NCI-H2196 treated with DMSO at 0.1 percent for 48 hours (cell line): ENCODE measurements around the gene COL26A1.
A peak's percentile ranks its signal among the peaks of the same experiment; 100 is the strongest.

Source experiments
- DNase-seq: peaks from one replicate; lab custom pipeline; 2025; ENCODE audit not compliant: unreplicated experiment; lab: John Stamatoyannopoulos, UW

Gene COL26A1

GRCh38 chr7:101531726-101532357 is 169.2 kb downstream of the COL26A1 start:
- DNase-seq, result no peak

DNA sequence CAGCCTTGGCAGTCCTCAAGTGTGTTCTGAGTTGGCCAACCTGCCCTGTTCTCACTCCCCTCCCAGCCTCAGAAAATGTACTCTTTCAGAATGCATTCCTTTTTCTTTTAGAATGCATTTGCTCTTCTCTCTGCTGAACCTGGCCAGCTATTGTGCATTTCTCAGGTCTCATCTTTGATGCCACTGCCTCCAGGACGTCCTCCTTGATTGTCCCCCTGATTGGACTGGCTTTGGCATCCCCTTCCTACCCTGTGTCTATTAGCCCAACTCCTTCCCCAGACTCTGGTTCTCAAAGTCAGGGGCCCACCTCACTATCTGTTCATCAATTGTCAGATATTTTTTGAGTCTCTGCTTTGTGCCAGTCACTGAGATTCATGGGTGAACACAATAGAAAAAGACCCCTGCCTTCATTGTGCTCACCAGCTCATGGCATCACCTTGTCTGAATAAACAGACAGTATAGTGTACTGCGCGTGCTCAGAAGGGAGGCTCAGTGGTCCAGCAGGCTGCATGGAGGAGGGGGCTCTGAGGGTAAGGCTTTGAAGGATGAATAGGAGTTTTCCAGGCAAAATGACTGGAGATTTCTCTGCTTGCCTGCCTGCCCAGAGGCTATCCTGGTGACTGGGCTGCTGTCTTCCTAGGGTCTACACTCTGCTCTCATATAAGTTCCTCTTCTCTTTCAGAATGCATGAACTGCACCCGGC is 169.9 kb downstream of the COL26A1 start:
- no peak for DNase-seq

GRCh38 chr7:101533103-101533465 is 170.4 kb downstream of the COL26A1 start:
- no peak for DNase-seq

GRCh38 chr7:101534015-101534803 is 171.5 kb downstream of the COL26A1 start:
- DNase-seq, result no peak

- no peak for DNase-seq
These were observed 172.2 kb downstream of the COL26A1 start for GRCh38 chr7:101534873-101535272.

DNA sequence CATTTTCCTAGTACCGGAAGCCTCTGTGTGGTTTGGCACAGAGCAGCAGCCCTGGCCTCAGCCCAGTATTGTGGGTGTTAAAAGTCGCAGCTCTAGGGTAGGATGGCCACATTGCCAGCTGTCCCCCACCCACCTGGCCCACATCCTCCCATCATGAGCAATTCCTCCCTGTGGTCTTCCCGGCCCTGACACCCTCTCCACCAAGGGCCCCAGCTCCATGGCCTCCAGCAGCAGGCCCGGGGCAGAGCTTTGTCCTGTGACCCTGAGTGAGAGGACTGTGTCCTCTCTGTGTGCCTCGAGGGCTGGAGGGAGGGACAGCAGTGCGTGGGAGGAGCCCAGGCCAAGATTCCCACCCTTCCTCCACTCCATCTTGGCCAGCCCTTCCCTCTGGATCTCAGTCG is 172.7 kb downstream of the COL26A1 start:
- no peak for DNase-seq

GRCh38 chr7:101536232-101536631 is 173.6 kb downstream of the COL26A1 start:
- DNase-seq, result peak; percentile 20

GRCh38 chr7:101536668-101537067 is 174.0 kb downstream of the COL26A1 start:
- DNase-seq, result no peak

DNA sequence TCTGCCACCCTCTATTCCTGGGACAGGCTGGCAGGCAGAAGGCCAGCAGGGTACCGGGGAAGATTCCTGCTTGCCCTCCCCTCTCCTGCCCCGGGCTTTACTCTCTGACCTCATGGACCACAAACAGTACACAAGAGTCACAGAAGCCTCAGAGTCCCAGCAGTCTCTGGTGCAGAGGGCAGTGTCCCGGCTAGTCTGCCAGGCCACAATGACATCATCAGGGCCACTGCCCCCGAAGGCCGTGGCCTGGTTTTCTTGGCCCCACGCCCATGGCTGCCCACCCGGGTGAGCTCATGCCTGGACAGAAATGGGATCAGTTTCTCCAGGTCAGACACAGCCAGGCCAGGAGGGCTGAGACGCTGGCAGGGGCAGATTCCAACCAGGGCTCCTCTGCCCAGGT is 174.5 kb downstream of the COL26A1 start:
- DNase-seq, result no peak

DNA sequence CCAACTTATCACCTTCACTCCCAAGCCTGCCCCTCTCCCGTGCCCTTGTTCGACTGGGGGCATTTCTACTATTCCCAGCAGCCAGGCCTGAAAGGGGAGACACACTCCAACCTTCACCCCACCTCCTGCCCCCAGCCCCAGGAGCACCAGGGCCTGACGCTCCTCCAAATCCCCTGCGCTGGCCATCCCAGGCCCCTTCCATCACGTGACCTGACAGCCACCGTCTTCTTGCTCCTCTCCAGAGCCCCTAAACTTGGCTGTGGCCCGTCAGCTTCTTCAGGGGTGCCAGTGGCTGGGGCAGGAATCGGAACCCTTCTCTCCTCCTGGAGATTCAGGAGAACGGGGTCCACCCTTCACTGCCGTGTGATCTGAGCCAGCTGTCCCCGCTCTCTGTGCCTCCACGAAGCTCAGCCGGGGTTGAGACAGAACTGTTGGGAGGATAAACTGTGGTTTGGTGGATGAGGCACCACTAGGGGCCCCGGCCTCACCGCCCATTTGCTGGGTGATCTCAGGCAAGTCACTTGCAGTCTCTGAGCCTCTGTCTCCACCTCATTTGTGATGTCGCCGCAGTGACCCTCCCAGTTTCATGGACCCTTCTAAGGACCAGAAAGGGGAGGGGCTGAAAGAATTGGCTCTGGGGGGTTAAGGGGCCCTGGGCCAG is 175.4 kb downstream of the COL26A1 start:
- DNase-seq, result no peak

GRCh38 chr7:101538596-101539459 is 176.2 kb downstream of the COL26A1 start:
- DNase-seq, result no peak

DNA sequence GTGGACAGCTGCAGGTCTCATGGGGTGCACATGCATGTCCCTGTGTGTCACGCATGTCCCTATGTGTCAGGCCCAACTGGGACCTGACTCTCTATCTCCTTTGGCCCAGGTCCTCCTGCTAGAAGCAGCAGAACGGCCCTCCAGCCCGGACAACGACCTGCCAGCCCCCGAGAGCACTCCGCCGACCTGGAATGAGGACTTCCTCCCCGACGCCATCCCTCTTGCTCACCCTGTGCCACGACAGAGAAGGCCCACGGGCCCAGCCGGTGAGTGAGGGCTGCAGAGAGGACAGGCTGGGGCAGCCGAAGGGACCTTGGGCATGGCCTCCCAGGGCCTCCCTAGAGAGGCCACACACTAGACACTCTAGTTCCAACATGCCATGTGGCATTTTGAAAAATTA is 177.1 kb downstream of the COL26A1 start:
- no peak for DNase-seq

DNA sequence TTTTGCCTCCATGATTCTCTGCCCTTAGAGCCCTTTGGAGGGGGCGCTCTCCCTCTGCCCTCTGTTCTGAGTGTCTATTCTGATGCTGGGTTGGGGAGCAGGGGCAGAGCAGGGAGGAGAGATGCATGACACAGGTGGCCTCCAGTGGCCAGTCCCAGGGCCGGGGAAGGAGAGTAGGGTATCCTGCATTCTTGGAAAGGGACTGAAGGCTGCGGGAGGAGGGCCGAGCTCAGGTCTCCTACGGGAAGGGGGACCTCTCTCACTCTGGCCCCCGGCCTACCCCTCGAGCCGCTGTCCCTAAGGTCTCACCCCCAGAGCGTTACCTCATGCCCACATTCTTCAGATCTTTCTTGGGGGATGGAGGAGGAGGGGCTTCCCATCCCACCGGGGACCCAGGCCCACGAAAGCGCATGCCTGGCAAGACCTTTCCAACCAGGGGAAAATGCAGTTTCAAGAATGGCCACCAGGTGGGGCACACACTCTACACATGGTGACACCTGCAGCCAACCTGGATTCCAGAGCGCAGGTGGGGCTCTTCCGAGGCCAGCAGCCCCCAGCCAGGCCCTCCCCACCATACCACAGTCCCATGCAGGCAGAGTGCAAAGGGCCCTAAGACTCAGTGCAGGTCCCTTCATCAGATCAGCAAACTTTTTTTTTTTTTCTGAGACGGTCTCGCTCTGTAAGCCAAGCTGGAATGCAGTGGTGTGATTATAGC is 180.0 kb downstream of the COL26A1 start:
- DNase-seq, result no peak

DNA sequence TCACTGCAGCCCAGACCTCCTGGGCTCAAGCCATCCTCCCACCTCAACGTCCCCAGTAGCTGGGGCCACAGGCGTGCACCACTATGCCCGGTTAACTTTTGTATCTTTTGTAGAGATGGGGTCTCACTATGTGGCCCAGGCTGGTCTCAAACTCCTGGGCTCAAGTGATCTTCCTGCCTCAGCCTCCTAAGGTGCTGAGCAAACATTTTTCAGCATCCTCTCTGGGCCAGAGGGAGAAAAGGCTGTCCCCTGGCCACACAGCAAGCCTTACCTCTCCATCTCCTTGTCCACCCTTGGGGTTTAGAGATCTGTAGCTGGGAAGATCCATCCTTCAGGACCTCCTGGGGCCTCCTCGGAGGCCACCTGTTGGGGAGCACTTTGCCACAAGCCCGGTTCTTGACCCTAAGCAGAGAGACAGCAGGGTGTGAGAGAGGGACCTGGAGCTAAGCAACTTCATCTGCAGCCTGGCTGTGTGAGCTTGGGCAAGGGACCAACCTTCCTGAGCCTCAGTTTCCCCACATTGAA is 180.6 kb downstream of the COL26A1 start:
- no peak for DNase-seq

- DNase-seq, result no peak
These were observed 181.2 kb downstream of the COL26A1 start for GRCh38 chr7:101543846-101544245.

- no peak for DNase-seq
These were observed 182.9 kb downstream of the COL26A1 start for GRCh38 chr7:101545441-101546190.

- DNase-seq, result no peak
These were observed 183.7 kb downstream of the COL26A1 start for GRCh38 chr7:101546308-101546936.

DNA sequence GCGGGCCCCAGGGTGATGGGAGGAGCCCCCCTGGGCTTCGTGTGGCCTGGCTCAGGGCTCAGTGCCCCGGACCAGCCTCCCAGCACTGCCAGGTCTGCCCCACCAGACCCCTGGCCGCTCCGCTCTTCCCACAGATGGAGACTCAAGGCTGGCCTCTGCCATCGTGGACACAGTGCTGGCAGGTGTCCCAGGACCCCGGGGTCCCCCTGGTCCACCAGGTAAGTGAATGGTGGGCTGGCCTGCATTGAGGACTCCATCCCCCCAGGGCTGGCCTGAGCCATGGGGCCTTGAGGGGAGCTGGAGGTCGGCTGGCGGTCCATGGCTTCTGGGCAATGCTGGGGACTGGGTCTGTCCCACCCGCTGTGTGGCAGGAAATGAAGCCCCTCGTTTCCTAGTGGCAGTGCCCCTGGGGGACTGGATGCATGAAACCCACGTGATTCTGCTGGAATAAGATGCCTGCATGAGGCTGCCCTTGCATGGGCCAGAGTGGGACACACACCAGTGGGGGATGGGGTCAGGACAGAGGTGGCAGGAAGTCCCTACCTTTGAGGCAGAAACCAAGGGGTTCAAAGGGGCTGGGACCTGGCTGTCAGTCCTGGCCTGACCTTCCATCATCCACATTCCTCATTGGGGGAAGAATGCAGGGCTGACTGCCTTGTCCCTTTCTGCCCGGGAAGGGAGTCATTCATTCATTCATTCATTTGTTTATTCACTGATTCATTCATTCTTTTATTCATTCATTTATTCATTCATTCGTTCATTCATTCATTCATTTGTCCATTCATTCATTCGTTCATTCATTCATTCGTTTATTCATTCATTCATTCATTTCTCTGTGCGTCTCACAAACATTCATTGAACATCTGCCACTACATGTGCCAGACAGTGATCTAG is 184.6 kb downstream of the COL26A1 start:
- no peak for DNase-seq
